Measurements from ENCODE around the gene PSD2. TPM values are rescaled to one million over a fixed set of nuclear protein-coding genes. Genes with fewer than 3 reads are reported as not detected.

The PSD2 gene
- total and polyA plus RNA-seq, 2 experiments from 2014 or later, result 0.08 to 0.10 TPM

- no peaks in the 10 kb centered on the region for H3K4me1 ChIP-seq (ENCODE audit: insufficient read depth)
- ATAC-seq (no peak), DNase-seq (ENCODE audit: low spot score) (no peak)
- no peak overlapping the region for H3K4me3 ChIP-seq
- Mint-ChIP-seq H3K4me3 (no peak overlapping the region), H3K9me3 (no peaks in the 10 kb centered on the region), H3K4me1 (no peaks in the 10 kb centered on the region), H3K36me3 (ENCODE audit: low read depth) (no peaks in the 10 kb centered on the region), H3K27me3 (ENCODE audit: insufficient read depth, low read depth, poor library complexity) (peaks cover 10% of the 10 kb centered on the region), H3K27ac (no peak overlapping the region)
- no peaks in the 10 kb centered on the region for H3F3A ChIP-seq (replicated peaks; ENCODE audit: low read depth)
- no peak overlapping the region for H3K4me2 ChIP-seq
- no peaks in the 10 kb centered on the region for H3K36me3 ChIP-seq (ENCODE audit: insufficient read depth)
- H3K27ac ChIP-seq (ENCODE audit: low read depth), result no peak overlapping the region
- H3K79me2 ChIP-seq (replicated peaks; ENCODE audit: insufficient read depth), result no peaks in the 10 kb centered on the region
- TF ChIP-seq EZH2phosphoT487 (IDR thresholded peaks at IDR 0.05; ENCODE audit: unreplicated experiment) (no peak), ZNF462 (CRISPR knock-in tag; IDR thresholded peaks at IDR 0.05) (no peak), STAT1 (IDR thresholded peaks at IDR 0.05; ENCODE audit: unreplicated experiment) (no peak), JUNB (IDR thresholded peaks at IDR 0.05; ENCODE audit: unreplicated experiment) (no peak), POLR2AphosphoS5 (IDR thresholded peaks at IDR 0.05; ENCODE audit: low read depth) (no peak), CTCF (conservative IDR thresholded peaks at IDR 0.05; ENCODE audit: low read depth in 2 of 2) (no peak), ZNF114 (CRISPR knock-in tag; IDR thresholded peaks at IDR 0.05) (no peak), NANOG (IDR thresholded peaks at IDR 0.05; ENCODE audit: borderline replicate concordance) (no peak), ZNF331 (CRISPR knock-in tag; IDR thresholded peaks at IDR 0.05; ENCODE audit: low read depth) (no peak), CREB1 (CRISPR knock-in tag; IDR thresholded peaks at IDR 0.05; ENCODE audit: low read depth) (no peak), EZH2 (IDR thresholded peaks at IDR 0.05; ENCODE audit: low read depth, unreplicated experiment) (no peak)
- TF ChIP-seq, protein P1, sequence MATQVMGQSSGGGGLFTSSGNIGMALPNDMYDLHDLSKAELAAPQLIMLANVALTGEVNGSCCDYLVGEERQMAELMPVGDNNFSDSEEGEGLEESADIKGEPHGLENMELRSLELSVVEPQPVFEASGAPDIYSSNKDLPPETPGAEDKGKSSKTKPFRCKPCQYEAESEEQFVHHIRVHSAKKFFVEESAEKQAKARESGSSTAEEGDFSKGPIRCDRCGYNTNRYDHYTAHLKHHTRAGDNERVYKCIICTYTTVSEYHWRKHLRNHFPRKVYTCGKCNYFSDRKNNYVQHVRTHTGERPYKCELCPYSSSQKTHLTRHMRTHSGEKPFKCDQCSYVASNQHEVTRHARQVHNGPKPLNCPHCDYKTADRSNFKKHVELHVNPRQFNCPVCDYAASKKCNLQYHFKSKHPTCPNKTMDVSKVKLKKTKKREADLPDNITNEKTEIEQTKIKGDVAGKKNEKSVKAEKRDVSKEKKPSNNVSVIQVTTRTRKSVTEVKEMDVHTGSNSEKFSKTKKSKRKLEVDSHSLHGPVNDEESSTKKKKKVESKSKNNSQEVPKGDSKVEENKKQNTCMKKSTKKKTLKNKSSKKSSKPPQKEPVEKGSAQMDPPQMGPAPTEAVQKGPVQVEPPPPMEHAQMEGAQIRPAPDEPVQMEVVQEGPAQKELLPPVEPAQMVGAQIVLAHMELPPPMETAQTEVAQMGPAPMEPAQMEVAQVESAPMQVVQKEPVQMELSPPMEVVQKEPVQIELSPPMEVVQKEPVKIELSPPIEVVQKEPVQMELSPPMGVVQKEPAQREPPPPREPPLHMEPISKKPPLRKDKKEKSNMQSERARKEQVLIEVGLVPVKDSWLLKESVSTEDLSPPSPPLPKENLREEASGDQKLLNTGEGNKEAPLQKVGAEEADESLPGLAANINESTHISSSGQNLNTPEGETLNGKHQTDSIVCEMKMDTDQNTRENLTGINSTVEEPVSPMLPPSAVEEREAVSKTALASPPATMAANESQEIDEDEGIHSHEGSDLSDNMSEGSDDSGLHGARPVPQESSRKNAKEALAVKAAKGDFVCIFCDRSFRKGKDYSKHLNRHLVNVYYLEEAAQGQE (IDR thresholded peaks at IDR 0.05; ENCODE audit: unreplicated experiment), result no peak
- TF ChIP-seq, protein P2, sequence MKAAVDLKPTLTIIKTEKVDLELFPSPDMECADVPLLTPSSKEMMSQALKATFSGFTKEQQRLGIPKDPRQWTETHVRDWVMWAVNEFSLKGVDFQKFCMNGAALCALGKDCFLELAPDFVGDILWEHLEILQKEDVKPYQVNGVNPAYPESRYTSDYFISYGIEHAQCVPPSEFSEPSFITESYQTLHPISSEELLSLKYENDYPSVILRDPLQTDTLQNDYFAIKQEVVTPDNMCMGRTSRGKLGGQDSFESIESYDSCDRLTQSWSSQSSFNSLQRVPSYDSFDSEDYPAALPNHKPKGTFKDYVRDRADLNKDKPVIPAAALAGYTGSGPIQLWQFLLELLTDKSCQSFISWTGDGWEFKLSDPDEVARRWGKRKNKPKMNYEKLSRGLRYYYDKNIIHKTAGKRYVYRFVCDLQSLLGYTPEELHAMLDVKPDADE (IDR thresholded peaks at IDR 0.05), result no peak
- no peak overlapping the region for H2AFZ ChIP-seq
- H3K27me3 ChIP-seq (ENCODE audit: insufficient read depth), result peaks cover 5% of the 10 kb centered on the region
- 0 out of 2 replicates have a peak, but pooled peaks cover 2% of the 10 kb centered on the region for H3K9me2 ChIP-seq (ENCODE audit: insufficient read depth)
- no peaks in the 10 kb centered on the region for H4K20me1 ChIP-seq (replicated peaks; ENCODE audit: insufficient read depth)
Measured at GRCh38 chr5:139831624-139832023, 36.0 kb downstream of the PSD2 start.
